Nephron (organoid): ENCODE results near the gene FLOT2.

Experiments
- H3K27ac Mint-ChIP-seq, 3 experiments: 2 replicates each; pipeline ENCODE4 v1.8.0; 2020; ENCODE audit warnings: mixed read lengths in 3 of 3, mild to moderate bottlenecking in 2 of 3, moderate library complexity in 1 of 3
- H3K27me3 Mint-ChIP-seq: 2 replicates; pipeline ENCODE4 v1.8.0; 2021; ENCODE audit warnings: low read depth, mild to moderate bottlenecking, moderate library complexity, mixed read lengths
- H3K36me3 Mint-ChIP-seq: 2 replicates; pipeline ENCODE4 v1.8.0; 2020; ENCODE audit warnings: low read depth, mixed read lengths
- H3K4me1 Mint-ChIP-seq: 2 replicates; pipeline ENCODE4 v1.8.0; 2020; ENCODE audit warnings: mixed read lengths
- H3K4me3 Mint-ChIP-seq, 3 experiments: 2 replicates each; pipeline ENCODE4 v1.8.0; 2020; ENCODE audit warnings: mild to moderate bottlenecking in 3 of 3, mixed read lengths in 3 of 3, moderate library complexity in 2 of 3
- H3K9me3 Mint-ChIP-seq: 2 replicates; pipeline ENCODE4 v1.8.0; 2020; ENCODE audit warnings: mixed read lengths
- TF ChIP-seq, protein P1 (sequence below), 3 experiments: fragments of 200-600 bp; sonication (generic); IDR thresholded peaks; one replicate each; pipeline ENCODE4 v1.5.0; 2021; ENCODE audit warnings: antibody characterized with exemption in 3 of 3; ENCODE audit not compliant: unreplicated experiment in 3 of 3

FLOT2 gene

DNA sequence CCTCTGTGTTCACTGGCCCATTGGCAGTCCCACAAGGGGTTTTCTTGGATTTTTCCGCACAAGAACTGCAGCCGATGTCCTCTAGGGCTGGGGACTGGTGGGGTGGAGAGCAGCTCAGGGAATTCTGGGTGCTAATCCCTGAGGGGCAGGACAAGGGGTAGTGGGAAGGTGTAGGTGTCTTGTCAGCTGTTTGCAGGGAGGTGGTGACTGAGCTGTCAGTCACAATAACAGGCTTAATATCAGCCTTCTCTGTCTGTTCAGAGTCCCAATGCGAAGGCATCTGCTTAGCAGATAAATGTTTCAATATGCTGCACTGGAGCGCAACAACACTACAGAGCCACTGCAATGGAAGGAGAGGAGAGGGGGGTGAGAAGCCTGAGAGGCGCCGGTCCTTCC lies 15.4 kb upstream of the FLOT2 start:
- TF ChIP-seq, protein P1, sequence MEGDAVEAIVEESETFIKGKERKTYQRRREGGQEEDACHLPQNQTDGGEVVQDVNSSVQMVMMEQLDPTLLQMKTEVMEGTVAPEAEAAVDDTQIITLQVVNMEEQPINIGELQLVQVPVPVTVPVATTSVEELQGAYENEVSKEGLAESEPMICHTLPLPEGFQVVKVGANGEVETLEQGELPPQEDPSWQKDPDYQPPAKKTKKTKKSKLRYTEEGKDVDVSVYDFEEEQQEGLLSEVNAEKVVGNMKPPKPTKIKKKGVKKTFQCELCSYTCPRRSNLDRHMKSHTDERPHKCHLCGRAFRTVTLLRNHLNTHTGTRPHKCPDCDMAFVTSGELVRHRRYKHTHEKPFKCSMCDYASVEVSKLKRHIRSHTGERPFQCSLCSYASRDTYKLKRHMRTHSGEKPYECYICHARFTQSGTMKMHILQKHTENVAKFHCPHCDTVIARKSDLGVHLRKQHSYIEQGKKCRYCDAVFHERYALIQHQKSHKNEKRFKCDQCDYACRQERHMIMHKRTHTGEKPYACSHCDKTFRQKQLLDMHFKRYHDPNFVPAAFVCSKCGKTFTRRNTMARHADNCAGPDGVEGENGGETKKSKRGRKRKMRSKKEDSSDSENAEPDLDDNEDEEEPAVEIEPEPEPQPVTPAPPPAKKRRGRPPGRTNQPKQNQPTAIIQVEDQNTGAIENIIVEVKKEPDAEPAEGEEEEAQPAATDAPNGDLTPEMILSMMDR (IDR thresholded peaks at IDR 0.05; ENCODE audit: unreplicated experiment in 3 of 3) = no peak
- no peaks in the 10 kb centered on the region for H3K9me3 Mint-ChIP-seq
- H3K36me3 Mint-ChIP-seq = peaks cover 82% of the 10 kb centered on the region
- H3K4me1 Mint-ChIP-seq = peaks cover 8% of the 10 kb centered on the region
- no peak overlapping the region for H3K4me3 Mint-ChIP-seq
- no peaks in the 10 kb centered on the region for H3K27me3 Mint-ChIP-seq
- no peak overlapping the region for H3K27ac Mint-ChIP-seq

GRCh38 chr17:28912281-28912937 lies 14.9 kb upstream of the FLOT2 start:
- Mint-ChIP-seq H3K27ac (no peak overlapping the region), H3K27me3 (no peaks in the 10 kb centered on the region), H3K9me3 (no peaks in the 10 kb centered on the region), H3K36me3 (peaks cover 82% of the 10 kb centered on the region), H3K4me1 (peaks cover 13% of the 10 kb centered on the region), H3K4me3 (no peak overlapping the region)
- TF ChIP-seq, protein P1 (IDR thresholded peaks at IDR 0.05; ENCODE audit: unreplicated experiment in 3 of 3) = no peak

DNA sequence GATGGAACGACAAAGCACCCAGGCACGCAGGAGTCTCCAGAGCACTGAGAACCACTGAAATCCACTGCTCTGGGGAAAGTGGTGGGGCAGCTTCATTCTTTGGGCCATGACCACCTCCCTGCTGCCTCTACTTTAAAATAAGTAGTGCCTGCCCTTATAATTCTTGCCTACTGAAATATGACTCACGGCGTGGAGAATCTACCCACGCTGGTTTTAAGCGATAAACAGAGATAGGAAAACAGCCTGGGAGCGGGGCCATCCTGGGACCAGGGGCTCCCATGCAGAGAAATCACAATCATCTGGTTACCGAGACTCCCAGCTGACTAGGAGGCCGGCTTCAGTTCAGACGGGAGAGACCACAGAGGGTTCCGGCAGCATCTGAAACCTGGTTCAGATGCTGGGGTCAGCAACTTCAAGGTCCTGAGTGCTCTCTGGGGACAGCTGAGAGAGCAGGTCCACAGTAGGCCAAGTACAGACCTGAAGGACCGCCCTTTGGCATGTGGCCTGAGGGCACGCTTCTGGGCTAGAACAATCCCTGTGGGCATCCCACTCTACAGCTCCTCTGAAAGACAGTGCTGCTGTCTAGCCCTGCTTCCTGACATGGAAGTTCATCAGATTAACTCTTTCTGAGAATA lies 14.0 kb upstream of the FLOT2 start:
- H3K4me1 Mint-ChIP-seq = peaks cover 22% of the 10 kb centered on the region
- H3K27ac Mint-ChIP-seq = no peak overlapping the region
- H3K36me3 Mint-ChIP-seq = peaks cover 83% of the 10 kb centered on the region
- H3K9me3 Mint-ChIP-seq = no peaks in the 10 kb centered on the region
- no peak overlapping the region for H3K4me3 Mint-ChIP-seq
- TF ChIP-seq, protein P1 (IDR thresholded peaks at IDR 0.05; ENCODE audit: unreplicated experiment in 3 of 3) = no peak
- H3K27me3 Mint-ChIP-seq = no peaks in the 10 kb centered on the region

GRCh38 chr17:28910534-28910933 lies 13.0 kb upstream of the FLOT2 start:
- Mint-ChIP-seq H3K9me3 (no peaks in the 10 kb centered on the region), H3K4me1 (peaks cover 22% of the 10 kb centered on the region), H3K36me3 (peaks cover 81% of the 10 kb centered on the region), H3K4me3 (no peak overlapping the region), H3K27ac (no peak overlapping the region), H3K27me3 (no peaks in the 10 kb centered on the region)
- TF ChIP-seq, protein P1 (IDR thresholded peaks at IDR 0.05; ENCODE audit: unreplicated experiment in 3 of 3) = no peak

DNA sequence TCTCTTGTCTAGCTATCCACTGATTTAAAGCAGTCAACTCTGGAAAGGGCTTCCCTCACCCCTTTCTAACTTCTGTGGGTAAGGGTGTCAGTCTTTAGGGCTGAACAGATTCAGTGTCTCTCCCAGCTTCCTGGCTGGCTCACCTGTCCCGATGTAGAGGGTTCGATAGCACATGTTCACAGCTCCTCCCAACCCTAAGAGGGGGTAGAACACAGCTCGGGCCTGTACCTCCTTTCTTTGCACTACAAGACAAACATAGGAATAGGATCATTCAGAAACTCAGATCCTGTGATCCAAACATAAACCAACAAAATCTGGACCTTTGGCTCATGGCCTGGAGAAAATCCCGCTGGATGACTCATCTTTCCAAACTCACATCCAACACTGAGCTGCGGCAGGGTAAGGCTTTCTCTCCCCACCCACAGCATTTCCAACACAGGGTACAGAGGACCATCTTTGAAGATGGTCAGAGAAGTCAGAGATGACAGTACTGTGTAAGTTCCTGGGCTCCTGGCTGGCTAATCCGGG lies 11.2 kb upstream of the FLOT2 start:
- Mint-ChIP-seq H3K36me3 (peaks cover 65% of the 10 kb centered on the region), H3K4me3 (peak overlapping the region in 1 of 3 experiments; percentile 20), H3K9me3 (no peaks in the 10 kb centered on the region), H3K4me1 (peaks cover 22% of the 10 kb centered on the region), H3K27ac (peak overlapping the region in 2 of 3 experiments; percentile 41 to 67), H3K27me3 (no peaks in the 10 kb centered on the region)
- TF ChIP-seq, protein P1 (IDR thresholded peaks at IDR 0.05; ENCODE audit: unreplicated experiment in 3 of 3) = no peak
